HG03558 (cell line): ENCODE results near the gene STK11.
"Not testable (repeated sequence)": the region's sequence is repeated elsewhere in the genome, so short reads cannot be mapped to it uniquely, and the experiment has no call there.

Experiments used
- ATAC-seq: cut with Tn5 transposase; IDR thresholded peaks from one replicate; pipeline ENCODE4 v1.9.1; 2021; ENCODE audit warnings: moderate number of reproducible peaks; ENCODE audit not compliant: unreplicated experiment; ENCODE audit errors: extremely low read depth

Gene STK11

GRCh38 chr19:1168572-1169410 is 36.8 kb upstream of the STK11 start:
- ATAC-seq: no peak

DNA sequence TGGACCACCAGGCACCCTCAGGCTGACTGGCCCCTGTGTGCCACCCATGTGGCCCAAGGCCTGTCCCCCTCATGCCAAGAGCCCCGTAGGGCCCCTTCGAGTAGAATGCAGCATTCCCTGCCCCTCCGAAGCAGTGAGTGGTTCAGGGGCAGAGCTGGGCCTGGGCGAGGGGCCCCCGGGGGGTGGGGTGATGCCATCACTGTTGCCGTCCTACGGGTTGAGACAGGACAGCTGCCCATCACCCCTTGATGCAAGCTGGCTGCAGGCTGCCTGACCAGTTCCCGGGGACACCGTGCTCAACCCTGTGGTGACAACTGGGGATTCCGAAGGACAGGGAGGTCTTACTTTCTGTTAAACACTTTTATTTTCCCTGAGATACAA is 36.2 kb upstream of the STK11 start:
- ATAC-seq: no peak

DNA sequence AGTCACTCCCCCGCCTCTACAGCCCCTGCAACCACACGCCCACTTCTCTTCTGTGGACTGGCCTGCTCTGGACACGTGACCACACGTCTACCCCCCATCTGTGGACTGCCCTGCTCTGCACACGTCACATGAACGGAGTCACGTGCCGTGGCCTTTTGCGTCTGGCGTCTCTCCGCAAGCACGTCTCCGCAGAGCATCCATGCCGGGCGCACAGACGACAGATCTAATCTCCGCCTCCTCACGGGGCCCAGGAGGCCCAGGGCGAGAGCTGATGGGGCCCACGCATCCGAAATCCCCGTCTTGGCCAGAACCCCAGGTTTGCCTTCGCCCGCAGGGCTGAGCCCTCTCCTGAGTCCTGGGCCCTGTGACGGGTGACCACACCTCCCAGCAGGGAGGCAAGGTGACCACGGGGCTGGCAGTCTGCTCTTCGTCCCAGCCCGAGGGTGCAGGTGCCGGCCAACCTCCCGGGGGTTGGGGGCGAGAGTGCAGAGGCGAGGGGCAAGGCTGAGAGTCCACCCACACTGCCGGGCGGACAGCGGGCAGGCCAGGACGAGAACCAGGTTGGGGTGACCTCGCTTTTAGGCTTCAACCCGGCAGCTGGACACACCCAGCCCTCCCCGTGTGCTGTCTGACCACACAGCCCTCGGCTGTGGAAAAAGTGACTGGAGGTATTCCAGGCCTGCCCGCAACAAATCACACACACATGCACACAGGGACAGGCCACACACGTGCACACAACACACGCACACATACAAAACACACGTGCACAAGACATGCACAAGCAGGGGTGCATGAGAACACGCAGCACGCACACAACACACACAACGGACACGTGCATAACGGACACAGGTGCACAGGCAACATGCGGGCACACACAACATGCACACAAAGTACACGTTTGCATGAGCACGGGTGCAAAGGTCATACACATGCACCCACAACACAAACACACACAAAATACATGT is 35.4 kb upstream of the STK11 start:
- ATAC-seq: no peak

GRCh38 chr19:1170938-1171754 is 34.4 kb upstream of the STK11 start:
- ATAC-seq: no peak

DNA sequence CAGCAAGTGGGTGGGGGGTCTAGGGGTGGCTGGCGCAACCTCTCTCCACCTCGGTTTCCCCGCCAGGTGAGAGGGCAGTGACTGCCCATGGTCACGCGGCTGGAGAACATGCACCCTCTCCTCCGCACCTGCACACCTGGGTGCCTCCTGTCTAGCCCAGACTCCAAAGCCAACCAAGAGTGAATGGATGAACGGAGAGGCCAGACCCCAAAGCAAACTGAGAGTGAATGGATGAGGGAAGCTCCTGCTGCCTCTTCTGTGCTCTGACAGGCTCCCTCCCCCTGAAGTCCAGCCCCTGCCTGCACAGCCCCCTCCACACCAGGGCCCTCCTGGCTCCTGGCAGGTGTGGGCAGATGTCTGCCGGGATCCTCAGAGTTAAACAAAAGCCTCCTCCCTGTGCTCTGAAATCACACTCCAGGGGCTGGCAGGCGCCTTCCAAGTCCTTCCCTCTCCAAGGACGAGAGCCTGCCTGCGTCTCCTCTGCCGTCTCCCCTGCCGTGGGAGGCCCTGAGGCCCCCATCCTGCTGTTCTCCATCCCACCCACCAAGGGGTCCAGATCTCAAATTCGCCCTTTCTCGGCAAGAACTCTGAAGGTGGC is 33.7 kb upstream of the STK11 start:
- no peak for ATAC-seq

DNA sequence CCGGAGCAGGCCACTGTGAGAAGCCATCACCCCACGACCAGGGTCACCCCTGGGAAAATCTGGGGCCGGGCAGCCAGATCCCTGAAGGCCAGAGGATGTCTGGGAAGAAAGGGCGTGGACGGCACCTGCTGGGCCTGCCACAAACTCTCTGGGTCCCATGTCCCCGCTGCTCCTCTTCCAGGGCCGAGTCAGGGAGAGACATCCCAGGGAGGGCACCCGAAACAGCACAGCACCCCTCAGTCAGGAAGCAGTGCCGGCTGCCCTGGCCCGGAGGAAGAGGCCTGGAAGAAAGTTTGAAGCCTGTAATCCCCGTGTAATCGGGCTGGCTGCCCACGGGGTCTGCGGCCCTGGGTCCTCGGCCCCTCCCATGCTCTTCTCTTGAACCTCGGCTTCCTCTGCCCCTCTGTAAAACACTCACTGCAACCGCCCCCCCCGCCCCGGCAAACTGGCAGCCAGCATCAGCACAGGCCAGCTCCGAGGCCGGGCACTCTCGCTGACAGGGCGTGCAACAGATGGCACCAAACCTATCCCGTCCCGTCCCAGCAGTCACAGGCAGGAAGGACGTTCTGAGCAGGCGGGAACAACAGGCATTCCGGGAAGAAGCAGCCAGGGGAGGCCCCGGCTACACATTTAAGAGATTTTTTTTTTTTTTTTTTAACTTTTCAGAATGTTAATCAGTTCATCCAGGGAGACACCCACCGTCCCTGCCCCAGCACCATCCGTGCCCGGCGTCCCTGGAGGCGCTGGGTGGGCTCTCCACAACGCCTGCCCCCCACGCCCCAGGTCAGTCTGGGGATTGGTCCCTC is 33.0 kb upstream of the STK11 start:
- ATAC-seq: no peak

GRCh38 chr19:1173159-1173844 is 32.3 kb upstream of the STK11 start:
- ATAC-seq: no peak

GRCh38 chr19:1173845-1174809 is 31.5 kb upstream of the STK11 start, which contains the start of gene SBNO2:
Gene SBNO2 (minus strand): TSS chr19:1174268. CDS start chr19:1154276, 19,992 bp downstream.
- ATAC-seq: no peak

GRCh38 chr19:1177322-1178114 is 28.1 kb upstream of the STK11 start:
- no peak for ATAC-seq

- no peak for ATAC-seq
Measured at GRCh38 chr19:1181606-1182005, 24.0 kb upstream of the STK11 start.

GRCh38 chr19:1182068-1182467 is 23.5 kb upstream of the STK11 start:
- ATAC-seq: no peak

DNA sequence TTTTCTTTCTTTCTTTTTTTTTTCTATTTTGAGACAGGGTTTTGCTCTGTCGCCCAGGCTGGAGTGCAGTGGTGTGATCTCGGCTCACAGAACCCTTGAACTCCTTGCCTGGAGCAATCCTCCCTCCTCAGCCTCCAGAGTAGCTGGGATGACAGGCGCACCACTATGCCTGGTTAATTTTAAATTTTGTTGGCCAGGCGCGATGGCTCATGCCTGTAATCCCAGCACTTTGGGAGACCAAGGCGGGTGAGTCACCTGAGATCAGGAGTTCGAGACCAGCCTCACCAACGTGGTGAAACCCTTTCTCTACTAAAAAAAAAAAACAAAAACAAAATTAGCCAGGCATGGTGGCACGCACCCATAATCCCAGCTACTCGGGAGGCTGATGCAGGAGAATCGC is 22.9 kb upstream of the STK11 start:
- ATAC-seq: no peak

GRCh38 chr19:1183543-1184172 is 21.9 kb upstream of the STK11 start:
- ATAC-seq: no peak

GRCh38 chr19:1189419-1189818 is 16.2 kb upstream of the STK11 start:
- ATAC-seq: no peak

DNA sequence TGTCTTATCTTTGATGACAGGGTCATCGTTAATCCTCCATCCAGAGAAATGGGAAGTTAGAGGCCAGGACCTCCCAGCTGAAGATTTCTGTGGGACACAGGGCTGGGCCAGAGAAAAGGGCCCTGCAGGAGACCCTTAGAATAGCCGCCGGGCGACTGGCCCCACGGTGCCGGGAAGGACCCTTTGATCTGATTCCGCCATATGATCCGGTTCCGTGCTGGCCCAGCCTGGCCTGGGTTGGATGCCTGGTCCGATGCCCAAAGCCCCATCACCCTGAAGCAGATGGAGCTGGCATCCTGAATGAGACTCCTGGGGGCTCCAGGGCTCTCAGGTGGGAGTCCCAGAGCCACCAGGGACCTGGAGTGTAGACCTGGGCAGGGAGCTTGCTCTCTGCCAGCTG is 6.0 kb upstream of the STK11 start:
- no peak for ATAC-seq

DNA sequence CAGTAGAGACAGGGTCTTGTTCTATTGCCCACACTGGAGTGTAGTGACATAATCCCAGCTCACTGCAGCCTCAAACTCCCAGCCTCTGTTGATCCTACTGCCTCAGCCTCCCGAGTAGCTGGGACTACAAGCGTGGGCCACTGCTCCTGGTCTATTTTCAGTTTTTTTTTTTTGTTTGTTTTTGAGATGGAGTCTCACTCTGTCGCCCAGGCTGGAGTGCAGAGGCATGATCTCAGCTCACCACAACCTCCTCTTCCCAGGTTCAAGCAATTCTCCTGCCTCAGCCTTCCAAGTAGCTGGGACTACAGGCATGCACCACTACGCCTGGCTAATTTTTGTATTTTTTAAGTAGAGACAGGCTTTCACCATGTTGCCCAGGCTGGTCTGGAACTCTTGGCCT is 5.0 kb upstream of the STK11 start:
- not testable (repeated sequence) for ATAC-seq
